ENCODE results near the gene PRDX5. TPM values are rescaled to one million over a fixed set of nuclear protein-coding genes. Genes with fewer than 3 reads are reported as not detected.

Gene PRDX5
- total RNA-seq, 1 donor from 2014 or later, result 153 TPM

DNA sequence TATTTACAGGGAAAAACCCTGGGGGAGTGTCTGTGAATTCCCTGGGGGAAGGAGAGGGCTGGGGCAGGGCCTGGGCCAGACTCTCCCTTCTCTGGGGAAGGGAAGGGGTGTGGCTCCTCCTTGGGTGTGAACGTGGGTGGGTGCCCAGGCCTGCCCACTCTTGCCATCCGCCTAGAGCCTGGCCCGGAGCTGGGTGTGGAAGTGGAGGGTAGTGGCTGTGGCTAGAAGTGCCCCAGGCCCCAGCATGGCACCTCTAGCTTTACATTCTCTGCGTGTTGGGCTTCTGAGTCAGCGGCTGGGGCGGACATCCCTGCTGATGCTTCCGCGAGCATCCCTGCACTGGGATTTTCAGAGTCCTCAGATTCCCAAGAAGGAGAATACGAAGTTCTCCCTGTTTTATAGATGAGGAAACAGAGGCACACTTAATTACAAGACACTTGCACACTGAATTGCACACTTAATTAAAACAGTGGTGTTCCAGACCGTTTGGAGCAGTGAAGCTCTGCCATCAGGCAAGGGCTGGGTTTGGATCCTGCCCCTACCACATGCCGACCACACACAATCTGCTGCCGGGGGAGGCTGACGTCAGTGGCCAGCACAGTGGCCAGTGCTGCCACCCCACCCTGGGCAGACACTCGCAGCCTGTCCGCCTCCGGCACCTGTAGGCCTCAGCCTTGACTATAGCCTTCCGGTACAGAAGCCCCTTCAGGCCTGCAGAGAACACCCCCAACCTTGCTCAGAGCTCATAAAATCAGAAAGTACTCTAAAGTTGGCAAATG is 41.1 kb upstream of the PRDX5 start:
- no peak overlapping the region for H3K4me3 ChIP-seq
- TF ChIP-seq, protein P1, sequence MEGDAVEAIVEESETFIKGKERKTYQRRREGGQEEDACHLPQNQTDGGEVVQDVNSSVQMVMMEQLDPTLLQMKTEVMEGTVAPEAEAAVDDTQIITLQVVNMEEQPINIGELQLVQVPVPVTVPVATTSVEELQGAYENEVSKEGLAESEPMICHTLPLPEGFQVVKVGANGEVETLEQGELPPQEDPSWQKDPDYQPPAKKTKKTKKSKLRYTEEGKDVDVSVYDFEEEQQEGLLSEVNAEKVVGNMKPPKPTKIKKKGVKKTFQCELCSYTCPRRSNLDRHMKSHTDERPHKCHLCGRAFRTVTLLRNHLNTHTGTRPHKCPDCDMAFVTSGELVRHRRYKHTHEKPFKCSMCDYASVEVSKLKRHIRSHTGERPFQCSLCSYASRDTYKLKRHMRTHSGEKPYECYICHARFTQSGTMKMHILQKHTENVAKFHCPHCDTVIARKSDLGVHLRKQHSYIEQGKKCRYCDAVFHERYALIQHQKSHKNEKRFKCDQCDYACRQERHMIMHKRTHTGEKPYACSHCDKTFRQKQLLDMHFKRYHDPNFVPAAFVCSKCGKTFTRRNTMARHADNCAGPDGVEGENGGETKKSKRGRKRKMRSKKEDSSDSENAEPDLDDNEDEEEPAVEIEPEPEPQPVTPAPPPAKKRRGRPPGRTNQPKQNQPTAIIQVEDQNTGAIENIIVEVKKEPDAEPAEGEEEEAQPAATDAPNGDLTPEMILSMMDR (IDR thresholded peaks at IDR 0.05), result no peak
- peaks cover 1 to 4% of the 10 kb centered on the region in 2 donors for H3K4me1 ChIP-seq
- intact Hi-C loops (cut with DNase I), result no loop called here
- H3K36me3 ChIP-seq, result peaks cover 13 to 39% of the 10 kb centered on the region in 2 donors
- no peaks in the 10 kb centered on the region for H3K9me3 ChIP-seq
- DNase-seq (ENCODE audit: low spot score in 2 of 2), result no peak
- no peak overlapping the region for H3K27ac ChIP-seq
- H3K27me3 ChIP-seq, result no peaks in the 10 kb centered on the region

- H3K36me3 ChIP-seq, result peaks cover 13 to 42% of the 10 kb centered on the region in 2 donors
- TF ChIP-seq, protein P1 (IDR thresholded peaks at IDR 0.05), result no peak
These were observed 39.2 kb upstream of the PRDX5 start for GRCh38 chr11:64278576-64279190.

DNA sequence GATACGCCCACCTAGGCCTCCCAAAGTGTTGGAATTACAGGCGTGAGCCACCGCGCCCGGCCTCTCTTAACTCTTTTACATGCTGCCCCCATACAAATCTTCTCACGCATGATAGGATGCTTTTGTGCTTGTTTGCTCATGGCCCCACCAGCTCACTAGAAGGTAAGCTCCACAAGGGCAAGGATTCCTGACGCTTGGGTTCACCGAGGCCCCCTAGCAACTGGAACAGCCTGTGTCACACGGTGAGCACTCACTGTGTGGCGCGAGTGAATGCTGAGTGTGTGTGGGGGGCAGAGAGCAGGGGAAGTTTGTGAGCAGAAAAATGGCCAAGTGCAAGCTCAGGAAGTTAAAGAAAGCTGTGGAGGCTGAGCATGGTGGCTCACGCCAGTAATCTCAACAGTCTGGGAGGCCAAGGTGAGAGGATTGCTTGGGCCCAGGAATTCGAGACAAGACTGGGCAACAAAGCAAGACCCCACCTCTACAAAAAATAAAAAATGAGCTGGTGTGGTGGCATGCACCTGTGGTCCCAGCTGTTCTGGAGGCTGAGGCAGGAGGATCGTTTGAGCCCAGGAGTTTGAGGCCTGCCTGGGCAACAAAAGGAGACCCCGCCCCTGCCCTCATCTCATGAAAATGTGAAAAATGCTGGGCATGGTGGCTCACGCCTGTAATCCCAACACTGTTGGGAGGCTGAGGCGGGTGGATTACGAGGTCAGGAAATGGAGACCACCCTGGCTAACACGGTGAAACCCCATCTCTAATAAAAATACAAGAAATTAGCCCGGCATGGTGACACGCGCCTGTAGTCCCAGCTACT is 35.8 kb upstream of the PRDX5 start:
- Histone ChIP-seq H3K4me3 (no peak overlapping the region), H3K27me3 (no peaks in the 10 kb centered on the region), H3K9me3 (no peaks in the 10 kb centered on the region), H3K4me1 (peaks cover 4 to 20% of the 10 kb centered on the region in 2 donors), H3K27ac (no peak overlapping the region), H3K36me3 (peaks cover 8 to 30% of the 10 kb centered on the region in 2 donors)
- TF ChIP-seq, protein P1 (IDR thresholded peaks at IDR 0.05), result no peak
- DNase-seq (ENCODE audit: low spot score in 2 of 2), result no peak
- intact Hi-C loops (cut with DNase I), result no loop called here

More at GRCh38 chr11:64278576-64279190, 39.2 kb upstream of the PRDX5 start:
- H3K9me3 ChIP-seq, result no peaks in the 10 kb centered on the region
- H3K27ac ChIP-seq, result no peak overlapping the region
- no peak overlapping the region for H3K4me3 ChIP-seq
- H3K4me1 ChIP-seq, result peaks cover 0 to 9% of the 10 kb centered on the region in 2 donors
- DNase-seq (ENCODE audit: low spot score in 2 of 2), result no peak
- H3K27me3 ChIP-seq, result no peaks in the 10 kb centered on the region
- intact Hi-C loops (cut with DNase I), result no loop called here

DNA sequence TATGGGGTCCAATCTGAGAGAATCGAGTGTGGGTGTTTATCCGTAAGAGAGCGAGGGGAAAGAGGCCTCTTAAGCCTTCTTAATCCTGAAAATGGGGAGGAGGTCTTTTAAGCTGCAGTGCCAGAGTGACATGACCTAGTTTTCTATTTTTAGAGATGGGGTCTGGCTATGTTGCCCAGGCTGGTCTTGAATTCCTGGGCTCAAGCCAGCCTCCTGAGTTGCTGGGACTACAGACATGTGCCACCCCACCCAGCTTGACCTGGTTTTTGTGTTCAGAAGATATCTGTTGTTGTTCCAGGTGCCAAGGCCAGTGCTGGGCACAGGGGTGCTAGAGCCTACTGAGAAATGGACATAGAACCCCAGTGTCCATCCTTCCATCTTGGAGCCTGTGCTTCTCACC is 34.8 kb upstream of the PRDX5 start:
- H3K4me3 ChIP-seq, result peak overlapping the region in 1 of 2 donors; percentile 82
- no peak overlapping the region for H3K27ac ChIP-seq
- TF ChIP-seq, protein P1 (IDR thresholded peaks at IDR 0.05), result no peak
- H3K27me3 ChIP-seq, result no peaks in the 10 kb centered on the region
- DNase-seq (ENCODE audit: low spot score in 2 of 2), result no peak
- peaks cover 4 to 20% of the 10 kb centered on the region in 2 donors for H3K36me3 ChIP-seq
- intact Hi-C loops (cut with DNase I), result no loop called here
- H3K9me3 ChIP-seq, result no peaks in the 10 kb centered on the region
- H3K4me1 ChIP-seq, result peaks cover 4 to 20% of the 10 kb centered on the region in 2 donors

Measured in ascending aorta (tissue), 2 donors.